Measurements from ENCODE around the gene PLAAT2. TPM values are rescaled to one million over a fixed set of nuclear protein-coding genes. Genes with fewer than 3 reads are reported as not detected.

PLAAT2 gene
- total and polyA plus RNA-seq, 9 of the 15 experiments (the other 6 are each of a cell fraction or from before 2014, with no cell fraction given), result not detected

- TF ChIP-seq ZBTB2 (IDR thresholded peaks at IDR 0.05), result no peak
- TF ChIP-seq MEIS2 (IDR thresholded peaks at IDR 0.05; ENCODE audit: partially characterized antibody), result peak; percentile 12
- TF ChIP-seq JUND (IDR thresholded peaks at IDR 0.05; ENCODE audit: borderline replicate concordance, low read depth, low read length), result peak; percentile 28; the same call in 1 of the 2 replicates
- TF ChIP-seq JUND (tag; IDR thresholded peaks at IDR 0.05; ENCODE audit: borderline replicate concordance, low read depth, low read length), result no peak; the same call in 2 of the 3 replicates
- TF ChIP-seq HDAC1 (IDR thresholded peaks at IDR 0.05), result no peak
- no peak for TF ChIP-seq ARHGAP35 (IDR thresholded peaks at IDR 0.05; ENCODE audit: partially characterized antibody)
- TF ChIP-seq ZBTB9 (CRISPR knock-in tag; IDR thresholded peaks at IDR 0.05), result no peak
- TF ChIP-seq PPARD (CRISPR knock-in tag; IDR thresholded peaks at IDR 0.05), result no peak
- TF ChIP-seq MYNN (IDR thresholded peaks at IDR 0.05), result no peak
- TF ChIP-seq MYNN (CRISPR knock-in tag; IDR thresholded peaks at IDR 0.05), result no peak
- TF ChIP-seq MEF2A (IDR thresholded peaks at IDR 0.05; ENCODE audit: control insufficient read depth, low read depth, low read length), result no peak
- TF ChIP-seq CBX1 (IDR thresholded peaks at IDR 0.05; ENCODE audit: low read depth), result no peak
- TF ChIP-seq ZNF830 (CRISPR knock-in tag; IDR thresholded peaks at IDR 0.05), result no peak
- TF ChIP-seq LARP7 (IDR thresholded peaks at IDR 0.05), result no peak
- 0 out of 2 replicates have a peak, but pooled peaks have one; percentile 14 for TF ChIP-seq CREM (IDR thresholded peaks at IDR 0.05; ENCODE audit: low read depth)
- no peak for TF ChIP-seq LCOR (CRISPR knock-in tag; IDR thresholded peaks at IDR 0.05)
- no peak for TF ChIP-seq ZNF695 (CRISPR knock-in tag; IDR thresholded peaks at IDR 0.05)
- TF ChIP-seq FOS (IDR thresholded peaks at IDR 0.05; ENCODE audit: extremely low read depth, insufficient read length), result no peak
- TF ChIP-seq TRIM25 (IDR thresholded peaks at IDR 0.05; ENCODE audit: borderline replicate concordance), result no peak
- no peak for TF ChIP-seq NFXL1 (CRISPR knock-in tag; IDR thresholded peaks at IDR 0.05)
- no peak for TF ChIP-seq SP1 (CRISPR knock-in tag; IDR thresholded peaks at IDR 0.05)
- TF ChIP-seq CTBP1 (IDR thresholded peaks at IDR 0.05; ENCODE audit: borderline replicate concordance), result peak; percentile 39
- no peak for TF ChIP-seq ZNF212 (CRISPR knock-in tag; IDR thresholded peaks at IDR 0.05)
- TF ChIP-seq IRF1 (CRISPR knock-in tag; IDR thresholded peaks at IDR 0.05; ENCODE audit: borderline replicate concordance), result no peak
- no peak for TF ChIP-seq FOXK2 (conservative IDR thresholded peaks at IDR 0.05 in 1 of 2, IDR thresholded peaks at IDR 0.05 in 1 of 2; ENCODE audit: low read depth in 2 of 2)
- no peak for TF ChIP-seq CBX8 (IDR thresholded peaks at IDR 0.05; ENCODE audit: borderline replicate concordance, extremely low read depth, low read depth, low read length, poor library complexity, severe bottlenecking)
These were observed 55.2 kb downstream of the PLAAT2 start (continued) for GRCh38 chr11:63508009-63508408.

Data from K562 (cell line).